Mucosa of descending colon (tissue), 3 donors: ENCODE results near the gene KDM2B. TPM values are rescaled to one million over a fixed set of nuclear protein-coding genes. Genes with fewer than 3 reads are reported as not detected.
A peak's percentile ranks its signal among the peaks of the same experiment; 100 is the strongest.

Experiments
- ATAC-seq: fragments of 200-7000 bp; cut with Tn5 transposase; one replicate; pipeline ENCODE4 v1.9.1; 2020; ENCODE audit warnings: mild to moderate bottlenecking, moderate library complexity
- DNase-seq, 3 donors: peaks; one replicate each; pipeline ENCODE4 v3.0.0-alpha.2; 2020
- H3K36me3 ChIP-seq: fragments of 200-600 bp; one replicate; pipeline ENCODE4 v1.8.0; 2021; ENCODE audit warnings: low read depth, mild to moderate bottlenecking
- H3K4me1 ChIP-seq: fragments of 200-600 bp; one replicate; pipeline ENCODE4 v1.8.0; 2021; ENCODE audit warnings: low read depth, mild to moderate bottlenecking
- H3K4me3 ChIP-seq: fragments of 200-600 bp; one replicate; pipeline ENCODE4 v1.8.0; 2021; ENCODE audit warnings: mild to moderate bottlenecking
- H3K9me3 ChIP-seq: fragments of 200-600 bp; one replicate; pipeline ENCODE4 v1.8.0; 2021; ENCODE audit warnings: mild to moderate bottlenecking
- CTCF ChIP-seq: fragments of 200-600 bp; IDR thresholded peaks from one replicate; pipeline ENCODE4 v1.8.0; 2022; ENCODE audit warnings: antibody characterized with exemption, mild to moderate bottlenecking
- intact Hi-C, 2 donors: fragments of 100-400 bp; cut with DNase I in 1 of 2; cut with micrococcal nuclease in 1 of 2; formaldehyde crosslinking; loops; one replicate each; pipeline versions ENCODE4 v1.11.0 to v1.11.1; 2022; cut with DNase I, micrococcal nuclease
- total RNA-seq, 3 donors: library from RNA; stranded (reverse); fragmentation: NEBNext Ultra II Directional in 2 of 3; extraction: Animal tissue kit (Norgen Biotek cat#: 25700) in 2 of 3; gene quantifications; one replicate each; pipeline versions ENCODE4 v1.2.1 to v1.2.4, GENCODE V29; 2021 to 2023
- donor health status: DM: no; HTN: no; CAD: no; lungs with moderate emphysema.
- donor health status: DM: no; HTN: no; CAD: no.
- donor health status: DM: no; HTN: yes; CAD: no.

Gene KDM2B
- total RNA-seq, 3 donors from 2014 or later: 17.9 to 24.5 (median 18.3) TPM

- Histone ChIP-seq H3K4me3 (no peak overlapping the region), H3K36me3 (no peaks in the 10 kb centered on the region), H3K9me3 (no peaks in the 10 kb centered on the region), H3K4me1 (peaks cover 3% of the 10 kb centered on the region)
- ATAC-seq (no peak), DNase-seq (peak in 1 of 3 donors; percentile 7)
- TF ChIP-seq CTCF: no peak
- intact Hi-C loops: no loop called here
Observed at GRCh38 chr12:121565076-121565475, 15.7 kb downstream of the KDM2B start.

DNA sequence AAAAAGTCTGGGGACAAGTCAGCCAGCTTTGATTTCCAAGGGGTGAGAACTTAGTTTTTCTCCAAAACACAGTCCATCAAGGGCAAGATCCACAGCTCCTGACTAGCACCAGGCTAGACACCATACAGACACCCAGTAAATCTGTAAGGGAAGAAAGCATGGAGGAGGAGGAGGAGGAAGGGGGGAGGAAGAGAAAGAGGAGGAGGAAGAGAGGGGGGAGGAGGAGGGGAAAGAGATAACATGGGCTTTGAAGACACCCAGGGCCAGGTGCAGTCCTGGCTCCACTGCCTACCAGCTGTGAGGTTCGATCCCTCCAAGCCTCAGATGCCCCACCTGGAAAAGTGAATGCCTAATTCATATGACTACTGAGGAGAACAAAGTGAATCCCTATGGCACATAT, 18.3 kb downstream of the KDM2B start:
- H3K36me3 ChIP-seq: no peaks in the 10 kb centered on the region

GRCh38 chr12:121561009-121561395, 19.8 kb downstream of the KDM2B start:
- intact Hi-C loops: no loop called here
- H3K4me3 ChIP-seq: no peak overlapping the region
- no peak for DNase-seq
- no peaks in the 10 kb centered on the region for H3K36me3 ChIP-seq
- no peak for TF ChIP-seq CTCF
- H3K9me3 ChIP-seq: no peaks in the 10 kb centered on the region
- no peak for ATAC-seq
- no peaks in the 10 kb centered on the region for H3K4me1 ChIP-seq

More for the DNA sequence above, 18.3 kb downstream of the KDM2B start:
- H3K4me3 ChIP-seq: no peak overlapping the region
- no peaks in the 10 kb centered on the region for H3K9me3 ChIP-seq
- DNase-seq (no peak), ATAC-seq (no peak)
- TF ChIP-seq CTCF: no peak
- intact Hi-C loops: no loop called here
- H3K4me1 ChIP-seq: no peaks in the 10 kb centered on the region

DNA sequence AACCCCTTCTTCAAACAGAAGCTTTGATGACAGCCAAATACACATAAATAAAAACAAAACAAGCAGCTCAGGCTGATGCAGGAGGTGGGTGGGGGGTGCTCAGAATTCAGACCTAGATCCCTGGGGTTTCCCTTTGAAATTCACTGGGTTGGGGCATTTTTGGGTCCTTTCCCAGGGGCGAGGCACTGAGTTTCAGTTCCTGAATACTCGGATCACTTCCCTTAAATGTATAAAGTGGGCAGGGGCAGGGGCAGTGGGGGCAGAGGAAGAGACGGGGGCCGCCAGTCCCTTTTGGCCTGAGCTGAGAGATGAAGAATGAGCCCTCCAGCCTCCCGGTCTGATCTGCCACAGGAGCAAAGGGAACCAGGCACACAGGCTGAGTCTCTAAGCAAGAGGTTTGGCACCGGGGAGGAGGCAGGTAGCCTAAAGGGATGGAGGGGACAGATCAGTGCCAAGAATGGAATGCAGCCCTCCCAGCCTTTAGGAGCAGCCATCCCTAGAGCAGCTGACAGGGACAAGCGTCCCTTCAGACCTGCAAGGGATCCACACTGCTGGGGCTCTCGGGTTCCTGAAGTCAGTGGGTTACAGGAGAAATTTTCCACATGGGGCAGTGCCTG, 20.3 kb downstream of the KDM2B start:
- no peak for ATAC-seq
- Histone ChIP-seq H3K36me3 (no peaks in the 10 kb centered on the region), H3K4me1 (no peaks in the 10 kb centered on the region), H3K4me3 (no peak overlapping the region), H3K9me3 (no peaks in the 10 kb centered on the region)
- DNase-seq: no peak
- no peak for TF ChIP-seq CTCF
- intact Hi-C loops: no loop called here

DNA sequence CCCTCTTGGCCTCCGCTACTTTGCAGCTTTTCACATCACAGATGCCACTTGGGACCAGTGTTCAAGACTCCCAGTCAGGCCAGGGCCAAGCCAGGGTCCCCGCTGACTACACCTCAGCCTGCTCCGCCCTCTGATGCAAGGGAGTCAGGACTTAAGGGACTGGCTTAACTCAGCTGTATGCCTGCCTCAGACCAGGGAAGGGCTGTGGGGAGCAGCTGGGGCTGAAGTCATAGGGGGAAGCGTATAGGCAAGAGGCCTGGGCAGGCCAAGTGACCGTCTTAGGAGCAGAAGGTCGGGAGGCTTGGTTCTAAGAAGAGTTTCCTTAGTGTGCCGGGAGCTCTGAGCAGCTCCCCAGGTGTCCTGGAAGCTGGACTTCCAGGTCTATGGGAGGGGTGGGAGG, 21.9 kb downstream of the KDM2B start:
- Histone ChIP-seq H3K36me3 (no peaks in the 10 kb centered on the region), H3K9me3 (no peaks in the 10 kb centered on the region), H3K4me3 (no peak overlapping the region), H3K4me1 (no peaks in the 10 kb centered on the region)
- intact Hi-C loops: no loop called here
- peak; percentile 7 for ATAC-seq
- DNase-seq: no peak
- TF ChIP-seq CTCF: no peak
